Fibroblast of lung (primary cell): Measurements from ENCODE around the gene CCDC142. TPM values are rescaled to one million over a fixed set of nuclear protein-coding genes. Genes with fewer than 3 reads are reported as not detected.
A peak's percentile ranks its signal among the peaks of the same experiment; 100 is the strongest.
"Not testable (repeated sequence)": the region's sequence is repeated elsewhere in the genome, so short reads cannot be mapped to it uniquely, and the experiment has no call there.

Source experiments
- DNase-seq, 2 donors: peaks; one replicate each; pipeline versions ENCODE4 v3.0.0 to v3.0.0-alpha.2; 2010; ENCODE audit warnings: low read depth in 2 of 2
- H2AFZ ChIP-seq: 2 replicates; pipeline ENCODE4 v1.5.1; 2012; ENCODE audit warnings: low read length, control low read depth, inconsistent platforms
- H3K27ac ChIP-seq: 2 replicates; pipeline ENCODE4 v1.5.1; 2011; ENCODE audit warnings: low read length, control low read depth; ENCODE audit not compliant: insufficient read depth
- H3K27me3 ChIP-seq: 2 replicates; pipeline ENCODE4 v1.5.1; 2011; ENCODE audit warnings: mild to moderate bottlenecking, low read length; ENCODE audit not compliant: control insufficient read depth, insufficient read depth
- H3K36me3 ChIP-seq: 2 replicates; pipeline ENCODE4 v1.5.1; 2011; ENCODE audit warnings: low read length; ENCODE audit not compliant: control insufficient read depth, insufficient read depth
- H3K4me1 ChIP-seq: 2 replicates; pipeline ENCODE4 v1.5.1; 2011; ENCODE audit warnings: low read length; ENCODE audit not compliant: control insufficient read depth, insufficient read depth; ENCODE audit errors: extremely low read depth
- H3K4me2 ChIP-seq: 2 replicates; pipeline ENCODE4 v1.5.1; 2011; ENCODE audit warnings: low read length, control low read depth; ENCODE audit not compliant: insufficient read depth; ENCODE audit errors: extremely low read depth
- H3K4me3 ChIP-seq, 4 experiments: fragments of 200-600 bp in 1 of 4; sonication (generic) in 1 of 4; replicated peaks in 1 of 4; 2 replicates each; pipeline ENCODE4 v1.5.1; 2011 to 2016; ENCODE audit warnings: low read length in 4 of 4, low read depth in 3 of 4, mild to moderate bottlenecking in 3 of 4, control low read depth in 2 of 4, inconsistent platforms in 1 of 4, mixed read lengths in 1 of 4; ENCODE audit not compliant: insufficient read depth in 1 of 4; ENCODE audit errors: control extremely low read depth in 1 of 4
- H3K79me2 ChIP-seq: 2 replicates; pipeline ENCODE4 v1.5.1; 2012; ENCODE audit warnings: mild to moderate bottlenecking, low read length, inconsistent platforms; ENCODE audit not compliant: control insufficient read depth, insufficient read depth
- H3K9ac ChIP-seq: 2 replicates; pipeline ENCODE4 v1.5.1; 2011; ENCODE audit warnings: mild to moderate bottlenecking, low read length, control low read depth; ENCODE audit not compliant: insufficient read depth
- H3K9me3 ChIP-seq: 2 replicates; pipeline ENCODE4 v1.5.1; 2012; ENCODE audit warnings: low read depth, low read length; ENCODE audit not compliant: control insufficient read depth, insufficient read depth
- H4K20me1 ChIP-seq: 2 replicates; pipeline ENCODE4 v1.5.1; 2011; ENCODE audit warnings: low read length; ENCODE audit not compliant: control insufficient read depth, insufficient read depth; ENCODE audit errors: extremely low read depth
- CTCF ChIP-seq, 2 donors: IDR thresholded peaks in 1 of 2; conservative IDR thresholded peaks in 1 of 2; 1 replicate in 1 of 2; 2 replicates in 1 of 2; pipeline ENCODE4 v1.5.1; 2011 to 2012; ENCODE audit warnings: low read length in 2 of 2, control low read depth in 1 of 2, inconsistent platforms in 1 of 2, low read depth in 1 of 2, mild to moderate bottlenecking in 1 of 2
- EZH2 ChIP-seq: IDR thresholded peaks from 2 replicates; pipeline ENCODE4 v1.5.1; 2012; ENCODE audit warnings: low read length, control low read depth, mild to moderate bottlenecking; ENCODE audit errors: missing control alignments
- polyA plus RNA-seq, 2 donors: library from polyadenylated mRNA; depleted of rRNA in 1 of 2; stranded (reverse) in 1 of 2; unstranded in 1 of 2; fragments of >200 nt; gene quantifications; 2 replicates each; pipeline ENCODE4 v1.2.1, GENCODE V29; 2011 to 2012; ENCODE audit warnings: missing spikeins in 1 of 2
- total RNA-seq: library from RNA; depleted of rRNA; stranded (reverse); fragments of >200 nt; gene quantifications from 2 replicates; pipeline ENCODE4 v1.2.1, GENCODE V29; 2014

Gene CCDC142
- total and polyA plus RNA-seq, 2 donors (not counting 1 experiment from before 2014, with no cell fraction given), result 3.8 to 21.3 TPM

- Histone ChIP-seq H3K4me2 (peak overlapping the region; percentile 52), H3K4me1 (peaks cover under 1% of the 10 kb centered on the region), H3K36me3 (no peaks in the 10 kb centered on the region), H2AFZ (no peak overlapping the region), H3K4me3 (no peak overlapping the region), H4K20me1 (no peaks in the 10 kb centered on the region), H3K9ac (no peak overlapping the region), H3K27ac (no peak overlapping the region), H3K27me3 (no peaks in the 10 kb centered on the region), H3K79me2 (no peaks in the 10 kb centered on the region), H3K9me3 (no peaks in the 10 kb centered on the region)
- no peak for DNase-seq
- TF ChIP-seq CTCF (conservative IDR thresholded peaks at IDR 0.05 in 1 of 2, IDR thresholded peaks at IDR 0.05 in 1 of 2; ENCODE audit: low read depth in 1 of 2, low read length in 2 of 2), result no peak
- TF ChIP-seq EZH2, result no peak
These were observed 38.1 kb downstream of the CCDC142 start for GRCh38 chr2:74444498-74445318.

GRCh38 chr2:74442483-74443297 is 40.1 kb downstream of the CCDC142 start:
- not testable (repeated sequence) for H4K20me1 ChIP-seq, H3K79me2 ChIP-seq, DNase-seq, H3K27ac ChIP-seq, H2AFZ ChIP-seq, H3K9me3 ChIP-seq, H3K9ac ChIP-seq, H3K4me1 ChIP-seq, H3K4me2 ChIP-seq, H3K36me3 ChIP-seq, H3K27me3 ChIP-seq, H3K4me3 ChIP-seq

- no peak within 1 kb of the TSS for H3K27ac ChIP-seq
- peaks cover 12% of the 10 kb centered on the region for H3K4me1 ChIP-seq
- no peaks in the 10 kb centered on the region for H3K27me3 ChIP-seq
- peak within 1 kb of the TSS in 2 of 4 experiments; percentile 18 to 84 for H3K4me3 ChIP-seq
- H3K9ac ChIP-seq, result no peak within 1 kb of the TSS
- H3K36me3 ChIP-seq, result no peaks in the 10 kb centered on the region
- H4K20me1 ChIP-seq, result no peaks in the 10 kb centered on the region
- H3K79me2 ChIP-seq, result no peaks in the 10 kb centered on the region
- no peak for DNase-seq
- no peaks in the 10 kb centered on the region for H3K9me3 ChIP-seq
- peak within 1 kb of the TSS; percentile 99 for H3K4me2 ChIP-seq
- TF ChIP-seq CTCF (conservative IDR thresholded peaks at IDR 0.05 in 1 of 2, IDR thresholded peaks at IDR 0.05 in 1 of 2; ENCODE audit: low read depth in 1 of 2, low read length in 2 of 2) (no peak), EZH2 (no peak)
- H2AFZ ChIP-seq, result peak within 1 kb of the TSS; percentile 27
These were observed 40.9 kb downstream of the CCDC142 start, which contains the start of gene RTKN for GRCh38 chr2:74441690-74442482. TSS of gene RTKN (minus strand) at chr2:74441937. CDS start at chr2:74441816, 121 bp downstream.
